Uterus (tissue), 2 donors: ENCODE measurements around the gene ZNF763.

Experiments used
- CTCF ChIP-seq, 4 experiments: fragments of 200-600 bp in 2 of 4; fragments of 450-650 bp in 2 of 4; sonication (generic) in 2 of 4; IDR thresholded peaks; one replicate each; pipeline ENCODE4 v1.5.1; 2016 to 2019; ENCODE audit warnings: antibody characterized with exemption in 4 of 4, mild to moderate bottlenecking in 2 of 4, moderate library complexity in 1 of 4
- POLR2A ChIP-seq, 2 donors: fragments of 450-650 bp; IDR thresholded peaks; one replicate each; pipeline ENCODE4 v1.6.1; 2016; ENCODE audit warnings: antibody characterized with exemption in 2 of 2, mild to moderate bottlenecking in 1 of 2, moderate library complexity in 1 of 2

GRCh38 chr19:11987405-11988281 is 22.8 kb downstream of the ZNF763 start:
- TF ChIP-seq CTCF (IDR thresholded peaks at IDR 0.05) = peak in 1 of 4 experiments; percentile 7
- TF ChIP-seq POLR2A (IDR thresholded peaks at IDR 0.05) = peak; percentile 54 to 60
